Panc1 (cell line): ENCODE measurements around the gene UQCC5. TPM values are rescaled to one million over a fixed set of nuclear protein-coding genes. Genes with fewer than 3 reads are reported as not detected.

Source experiments
- ATAC-seq: fragments of 200-7000 bp; cut with Tn5 transposase; 2 replicates; pipeline ENCODE4 v1.9.1; 2020; ENCODE audit warnings: mild to moderate bottlenecking, moderate library complexity
- BruUV-seq: library from RNA; stranded (reverse); fragments of 400-500 nt; replicated peaks from 2 replicates; lab custom pipeline; 2021; lab: Mats Ljungman, UMichigan
- CTCF ChIA-PET: fragments of 300-600 bp; sonication (Branson Sonifier 250); formaldehyde crosslinking; loops from one replicate; lab custom pipeline; 2022; ENCODE audit warnings: antibody characterized with exemption; lab: Charles Lee
- POLR2A ChIA-PET: fragments of 300-600 bp; sonication (Branson Sonifier 250); formaldehyde crosslinking; loops from one replicate; lab custom pipeline; 2022; ENCODE audit warnings: antibody characterized with exemption; lab: Charles Lee
- DNase-seq: peaks from one replicate; pipeline ENCODE4 v3.0.0-alpha.2; 2010; ENCODE audit warnings: low read depth, low spot score
- H3K27ac ChIP-seq: 2 replicates; pipeline ENCODE4 v1.5.1; 2011; ENCODE audit warnings: mild to moderate bottlenecking, low read length, inconsistent platforms
- H3K27me3 ChIP-seq: fragments of 200-500 bp; sonication (Bioruptor generic); 2 replicates; pipeline ENCODE4 v1.6.0; 2014; ENCODE audit warnings: low read length, inconsistent platforms; ENCODE audit not compliant: control insufficient read depth, insufficient read depth
- H3K36me3 ChIP-seq: fragments of 200-500 bp; sonication (Bioruptor generic); 2 replicates; pipeline ENCODE4 v1.5.1; 2014; ENCODE audit warnings: inconsistent platforms, mild to moderate bottlenecking, low read length, moderate library complexity; ENCODE audit not compliant: control insufficient read depth, insufficient read depth
- H3K4me1 ChIP-seq: 2 replicates; pipeline ENCODE4 v1.5.1; 2011; ENCODE audit warnings: inconsistent platforms, mild to moderate bottlenecking, low read length, moderate library complexity; ENCODE audit not compliant: control insufficient read depth, insufficient read depth
- H3K4me3 ChIP-seq, 2 experiments: 2 replicates each; pipeline ENCODE4 v1.5.1; 2011 to 2012; ENCODE audit warnings: low read depth in 2 of 2, low read length in 2 of 2, mild to moderate bottlenecking in 2 of 2, inconsistent platforms in 1 of 2, moderate library complexity in 1 of 2
- H3K9me3 ChIP-seq: fragments of 200-500 bp; sonication (Bioruptor generic); 2 replicates; pipeline ENCODE4 v1.5.1; 2014; ENCODE audit warnings: low read depth, mild to moderate bottlenecking, inconsistent platforms, low read length, moderate library complexity; ENCODE audit not compliant: control insufficient read depth, insufficient read depth
- POLR2AphosphoS5 ChIP-seq: IDR thresholded peaks from 2 replicates; pipeline ENCODE4 v1.6.1; 2012; ENCODE audit warnings: mild to moderate bottlenecking, low read depth, low read length, moderate library complexity
- SIN3A ChIP-seq: IDR thresholded peaks from 2 replicates; pipeline ENCODE4 v1.6.1; 2012; ENCODE audit warnings: low read depth, mild to moderate bottlenecking, low read length, moderate library complexity, borderline replicate concordance; ENCODE audit not compliant: insufficient read depth
- TCF7L2 ChIP-seq: IDR thresholded peaks from 2 replicates; pipeline ENCODE4 v1.6.1; 2011; ENCODE audit warnings: mild to moderate bottlenecking, low read depth, low read length, inconsistent platforms
- in situ Hi-C: cut with HindIII; loops from 2 replicates; pipeline ENCODE4 v1.10.0; 2016; ENCODE audit warnings: low sequenced_read_pairs, low pct_unique_long_range_greater_than_20kb
- intact Hi-C: fragments of 100-400 bp; cut with micrococcal nuclease; formaldehyde crosslinking; loops from one replicate; pipeline ENCODE4 v1.10.0; 2022; ENCODE audit not compliant: unreplicated experiment
- total RNA-seq: library from RNA; stranded (reverse); gene quantifications from one replicate; pipeline ENCODE4 v1.2.1, GENCODE V29; 2021; ENCODE audit not compliant: unreplicated experiment
- TF ChIP-seq, protein P1 (sequence below), 2 experiments: IDR thresholded peaks; 2 replicates each; pipeline ENCODE4 v1.6.1; 2011 to 2012; ENCODE audit warnings: low read depth in 2 of 2, control low read depth in 1 of 2, low read length in 1 of 2, mild to moderate bottlenecking in 1 of 2, moderate library complexity in 1 of 2; ENCODE audit not compliant: insufficient read depth in 1 of 2
- TF ChIP-seq, protein P2 (sequence below): fragments of 450-650 bp; IDR thresholded peaks from 2 replicates; pipeline ENCODE4 v1.5.1; 2017; ENCODE audit warnings: mild to moderate bottlenecking

Gene UQCC5
- total RNA-seq, 1 experiment from 2014 or later: 27.3 TPM

DNA sequence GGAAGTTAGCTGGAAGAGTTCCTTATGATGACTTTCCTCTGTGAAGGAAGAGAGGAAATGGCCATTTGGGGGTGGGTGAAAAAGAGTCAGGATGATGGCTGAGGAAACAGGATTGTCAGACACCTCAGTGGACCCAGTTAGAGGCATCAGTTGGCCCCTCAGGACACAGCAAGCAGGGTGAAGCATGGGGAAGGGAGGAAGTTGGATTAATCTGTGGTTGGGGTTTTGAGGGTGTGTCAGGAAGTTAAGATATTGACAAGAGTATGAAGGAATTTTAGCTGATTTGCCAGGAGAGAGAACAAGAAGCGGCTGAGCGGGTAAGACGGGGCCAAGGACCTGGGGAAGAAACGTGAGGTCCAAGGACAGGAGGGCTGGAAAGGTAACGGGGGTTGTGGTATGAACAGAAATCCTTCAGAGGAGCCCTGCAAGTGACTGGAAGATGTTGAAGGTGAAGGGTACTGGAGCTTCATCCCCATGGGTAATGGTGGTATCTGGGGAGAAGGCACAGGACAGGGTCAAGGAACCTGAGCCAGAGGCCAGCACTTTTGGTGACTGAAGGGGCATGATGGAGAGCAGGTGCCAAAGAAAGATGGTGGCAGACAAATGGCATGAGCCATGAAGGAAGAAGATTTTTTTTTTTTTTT, 2.7 kb downstream of the UQCC5 start:
- peaks cover 16% of the 10 kb centered on the region for H3K4me1 ChIP-seq
- TF ChIP-seq, protein P1, sequence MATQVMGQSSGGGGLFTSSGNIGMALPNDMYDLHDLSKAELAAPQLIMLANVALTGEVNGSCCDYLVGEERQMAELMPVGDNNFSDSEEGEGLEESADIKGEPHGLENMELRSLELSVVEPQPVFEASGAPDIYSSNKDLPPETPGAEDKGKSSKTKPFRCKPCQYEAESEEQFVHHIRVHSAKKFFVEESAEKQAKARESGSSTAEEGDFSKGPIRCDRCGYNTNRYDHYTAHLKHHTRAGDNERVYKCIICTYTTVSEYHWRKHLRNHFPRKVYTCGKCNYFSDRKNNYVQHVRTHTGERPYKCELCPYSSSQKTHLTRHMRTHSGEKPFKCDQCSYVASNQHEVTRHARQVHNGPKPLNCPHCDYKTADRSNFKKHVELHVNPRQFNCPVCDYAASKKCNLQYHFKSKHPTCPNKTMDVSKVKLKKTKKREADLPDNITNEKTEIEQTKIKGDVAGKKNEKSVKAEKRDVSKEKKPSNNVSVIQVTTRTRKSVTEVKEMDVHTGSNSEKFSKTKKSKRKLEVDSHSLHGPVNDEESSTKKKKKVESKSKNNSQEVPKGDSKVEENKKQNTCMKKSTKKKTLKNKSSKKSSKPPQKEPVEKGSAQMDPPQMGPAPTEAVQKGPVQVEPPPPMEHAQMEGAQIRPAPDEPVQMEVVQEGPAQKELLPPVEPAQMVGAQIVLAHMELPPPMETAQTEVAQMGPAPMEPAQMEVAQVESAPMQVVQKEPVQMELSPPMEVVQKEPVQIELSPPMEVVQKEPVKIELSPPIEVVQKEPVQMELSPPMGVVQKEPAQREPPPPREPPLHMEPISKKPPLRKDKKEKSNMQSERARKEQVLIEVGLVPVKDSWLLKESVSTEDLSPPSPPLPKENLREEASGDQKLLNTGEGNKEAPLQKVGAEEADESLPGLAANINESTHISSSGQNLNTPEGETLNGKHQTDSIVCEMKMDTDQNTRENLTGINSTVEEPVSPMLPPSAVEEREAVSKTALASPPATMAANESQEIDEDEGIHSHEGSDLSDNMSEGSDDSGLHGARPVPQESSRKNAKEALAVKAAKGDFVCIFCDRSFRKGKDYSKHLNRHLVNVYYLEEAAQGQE (IDR thresholded peaks at IDR 0.05; ENCODE audit: insufficient read depth in 1 of 2, low read depth in 2 of 2, low read length in 1 of 2): no peak
- no peak for TF ChIP-seq SIN3A
- TF ChIP-seq, protein P2, sequence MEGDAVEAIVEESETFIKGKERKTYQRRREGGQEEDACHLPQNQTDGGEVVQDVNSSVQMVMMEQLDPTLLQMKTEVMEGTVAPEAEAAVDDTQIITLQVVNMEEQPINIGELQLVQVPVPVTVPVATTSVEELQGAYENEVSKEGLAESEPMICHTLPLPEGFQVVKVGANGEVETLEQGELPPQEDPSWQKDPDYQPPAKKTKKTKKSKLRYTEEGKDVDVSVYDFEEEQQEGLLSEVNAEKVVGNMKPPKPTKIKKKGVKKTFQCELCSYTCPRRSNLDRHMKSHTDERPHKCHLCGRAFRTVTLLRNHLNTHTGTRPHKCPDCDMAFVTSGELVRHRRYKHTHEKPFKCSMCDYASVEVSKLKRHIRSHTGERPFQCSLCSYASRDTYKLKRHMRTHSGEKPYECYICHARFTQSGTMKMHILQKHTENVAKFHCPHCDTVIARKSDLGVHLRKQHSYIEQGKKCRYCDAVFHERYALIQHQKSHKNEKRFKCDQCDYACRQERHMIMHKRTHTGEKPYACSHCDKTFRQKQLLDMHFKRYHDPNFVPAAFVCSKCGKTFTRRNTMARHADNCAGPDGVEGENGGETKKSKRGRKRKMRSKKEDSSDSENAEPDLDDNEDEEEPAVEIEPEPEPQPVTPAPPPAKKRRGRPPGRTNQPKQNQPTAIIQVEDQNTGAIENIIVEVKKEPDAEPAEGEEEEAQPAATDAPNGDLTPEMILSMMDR: no peak
- no peak for TF ChIP-seq POLR2AphosphoS5
- no peak for TF ChIP-seq TCF7L2
- BruUV-seq: no TSS peak
- no peaks in the 10 kb centered on the region for H3K27me3 ChIP-seq
- ChIA-PET CTCF (interaction anchor here (0.6 kb wide), 1 partner anchor 35 kb away, joined by 3 read pairs; no protein-coding TSS in a partner anchor), POLR2A (no interaction called here)
- no peak overlapping the region for H3K27ac ChIP-seq
- H3K4me3 ChIP-seq: no peak overlapping the region
- H3K9me3 ChIP-seq: no peaks in the 10 kb centered on the region
- intact Hi-C loops: no loop called here
- no peak for DNase-seq
- H3K36me3 ChIP-seq: no peaks in the 10 kb centered on the region; the same call in 1 of the 2 replicates
- ATAC-seq: no peak
- in situ Hi-C loops: no loop called here

DNA sequence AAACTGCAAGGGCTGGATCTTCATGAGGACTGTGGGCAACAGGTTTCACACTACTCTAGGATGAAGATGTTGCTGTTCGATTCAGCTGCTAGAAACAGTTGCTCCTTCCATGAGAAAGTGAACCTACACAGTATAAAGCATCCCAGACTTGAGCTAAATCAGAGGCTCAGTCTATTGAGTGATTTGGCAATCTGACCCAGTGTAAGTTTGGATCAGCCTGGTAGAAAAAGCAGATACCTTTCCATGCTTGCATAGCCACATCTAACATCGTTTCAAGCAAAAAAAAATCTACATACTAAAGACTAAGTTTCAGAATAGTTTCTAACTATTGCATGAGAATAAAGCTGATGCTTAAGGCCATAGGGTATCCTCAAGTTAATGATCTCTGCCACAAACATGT, 4.6 kb downstream of the UQCC5 start:
- in situ Hi-C loops (no loop called here), intact Hi-C loops (no loop called here)
- H3K27me3 ChIP-seq: no peaks in the 10 kb centered on the region
- CTCF ChIA-PET: no interaction called here
- ATAC-seq (no peak), DNase-seq (no peak)
- BruUV-seq: no TSS peak
- no peaks in the 10 kb centered on the region for H3K9me3 ChIP-seq
- no peak overlapping the region for H3K4me3 ChIP-seq
- no peaks in the 10 kb centered on the region; the same call in none of the 2 replicates for H3K36me3 ChIP-seq
- TF ChIP-seq, protein P2: no peak
- TF ChIP-seq TCF7L2 (no peak), POLR2AphosphoS5 (no peak), SIN3A (no peak)
- TF ChIP-seq, protein P1 (IDR thresholded peaks at IDR 0.05; ENCODE audit: insufficient read depth in 1 of 2, low read depth in 2 of 2, low read length in 1 of 2): no peak
- H3K4me1 ChIP-seq: peaks cover under 1% of the 10 kb centered on the region; the same call in 1 of the 2 replicates
- POLR2A ChIA-PET: no interaction called here
- no peak overlapping the region for H3K27ac ChIP-seq
